CD14-positive monocyte (primary cell): Measurements from ENCODE around the gene FAM219B. TPM values are rescaled to one million over a fixed set of nuclear protein-coding genes. Genes with fewer than 3 reads are reported as not detected.

Experiments used
- DNase-seq, 3 donors: peaks; one replicate each; pipeline ENCODE4 v3.0.0-alpha.2; 2011 to 2022
- H2AFZ ChIP-seq: 2 replicates; pipeline ENCODE4 v1.6.0; 2012; ENCODE audit warnings: mild to moderate bottlenecking, low read depth, low read length, inconsistent platforms; ENCODE audit not compliant: insufficient read depth, poor library complexity, severe bottlenecking
- H3K27ac ChIP-seq, 2 donors: 1 replicate in 1 of 2; 2 replicates in 1 of 2; pipeline ENCODE4 v1.5.1; 2012 to 2013; ENCODE audit warnings: low read length in 2 of 2, control low read depth in 1 of 2, inconsistent platforms in 1 of 2, low read depth in 1 of 2, mild to moderate bottlenecking in 1 of 2
- H3K27me3 ChIP-seq, 2 donors: one replicate each; pipeline versions ENCODE4 v1.6.0 to v1.6.1; 2011 to 2013; ENCODE audit warnings: low read length in 2 of 2; ENCODE audit not compliant: control insufficient read depth in 2 of 2, insufficient read depth in 2 of 2
- H3K36me3 ChIP-seq, 2 donors: replicated peaks in 1 of 2; 1 replicate in 1 of 2; 2 replicates in 1 of 2; pipeline versions ENCODE4 v1.5.1 to v1.6.1; 2012 to 2013; ENCODE audit warnings: low read length in 2 of 2, control low read depth in 1 of 2, inconsistent platforms in 1 of 2, mild to moderate bottlenecking in 1 of 2; ENCODE audit not compliant: insufficient read depth in 2 of 2, control insufficient read depth in 1 of 2
- H3K4me1 ChIP-seq, 2 donors: 1 replicate in 1 of 2; 2 replicates in 1 of 2; pipeline versions ENCODE4 v1.5.1 to v1.6.1; 2012 to 2013; ENCODE audit warnings: low read length in 2 of 2, control low read depth in 1 of 2, inconsistent platforms in 1 of 2, mild to moderate bottlenecking in 1 of 2, moderate library complexity in 1 of 2; ENCODE audit not compliant: insufficient read depth in 2 of 2, control insufficient read depth in 1 of 2
- H3K4me2 ChIP-seq: replicated peaks from 2 replicates; pipeline ENCODE3; 2012; ENCODE audit warnings: low read length, moderate library complexity, mild to moderate bottlenecking; ENCODE audit not compliant: poor library complexity, severe bottlenecking; ENCODE audit errors: extremely low read depth
- H3K4me3 ChIP-seq, 3 experiments: fragments of 200-600 bp in 1 of 3; sonication (generic) in 1 of 3; replicated peaks in 1 of 3; 1 replicate in 2 of 3; 2 replicates in 1 of 3; pipeline ENCODE4 v1.5.1; 2011 to 2013; ENCODE audit warnings: low read length in 3 of 3, mild to moderate bottlenecking in 3 of 3, control low read depth in 2 of 3, low read depth in 2 of 3, inconsistent platforms in 1 of 3, moderate library complexity in 1 of 3
- H3K79me2 ChIP-seq: 2 replicates; pipeline ENCODE4 v1.6.0; 2012; ENCODE audit warnings: mild to moderate bottlenecking, control low read depth, inconsistent platforms, low read length, moderate library complexity; ENCODE audit not compliant: insufficient read depth
- H3K9ac ChIP-seq: 2 replicates; pipeline ENCODE4 v1.6.0; 2017; ENCODE audit warnings: low read length, mild to moderate bottlenecking; ENCODE audit not compliant: insufficient read depth, poor library complexity, severe bottlenecking
- H3K9me3 ChIP-seq, 2 donors: replicated peaks in 1 of 2; 1 replicate in 1 of 2; 2 replicates in 1 of 2; pipeline versions ENCODE4 v1.5.1 to v1.6.1; 2012 to 2013; ENCODE audit warnings: low read length in 2 of 2, control low read depth in 1 of 2; ENCODE audit not compliant: control insufficient read depth in 1 of 2, insufficient read depth in 1 of 2
- H4K20me1 ChIP-seq: 2 replicates; pipeline ENCODE4 v1.6.0; 2012; ENCODE audit warnings: mild to moderate bottlenecking, low read length, control low read depth, moderate library complexity; ENCODE audit not compliant: insufficient read depth
- H3K27ac Mint-ChIP-seq, 7 donors: one replicate each; pipeline ENCODE4 v1.8.0; 2020; ENCODE audit warnings: mild to moderate bottlenecking in 7 of 7, mixed read lengths in 7 of 7, moderate library complexity in 6 of 7, inconsistent platforms in 2 of 7
- H3K27me3 Mint-ChIP-seq, 3 donors: one replicate each; pipeline ENCODE4 v1.8.0; 2021 to 2022; ENCODE audit warnings: low read depth in 3 of 3, mild to moderate bottlenecking in 3 of 3, mixed read lengths in 3 of 3, moderate library complexity in 3 of 3, inconsistent platforms in 1 of 3
- H3K36me3 Mint-ChIP-seq, 2 donors: one replicate each; pipeline ENCODE4 v1.8.0; 2020; ENCODE audit warnings: mixed read lengths in 2 of 2, inconsistent platforms in 1 of 2, mild to moderate bottlenecking in 1 of 2
- H3K4me1 Mint-ChIP-seq: one replicate; pipeline ENCODE4 v1.8.0; 2020; ENCODE audit warnings: mild to moderate bottlenecking, mixed read lengths
- H3K4me3 Mint-ChIP-seq, 2 donors: one replicate each; pipeline ENCODE4 v1.8.0; 2020; ENCODE audit warnings: mild to moderate bottlenecking in 2 of 2, mixed read lengths in 2 of 2, moderate library complexity in 1 of 2
- H3K9me3 Mint-ChIP-seq, 7 donors: one replicate each; pipeline ENCODE4 v1.8.0; 2020 to 2022; ENCODE audit warnings: mixed read lengths in 7 of 7, mild to moderate bottlenecking in 6 of 7, moderate library complexity in 6 of 7, inconsistent platforms in 2 of 7
- CTCF ChIP-seq: fragments of 200-600 bp; IDR thresholded peaks from one replicate; pipeline ENCODE4 v1.8.0; 2022; ENCODE audit warnings: antibody characterized with exemption, mild to moderate bottlenecking
- WGBS: methylation state at CpG from one replicate; pipeline ENCODE4 v1.1.5; 2013; ENCODE audit warnings: missing lambda C conversion rate; ENCODE audit not compliant: insufficient coverage; 5-methylcytosine and 5-hydroxymethylcytosine counted together
- intact Hi-C, 2 donors: fragments of 100-400 bp; cut with micrococcal nuclease; formaldehyde crosslinking; loops; one replicate each; pipeline versions ENCODE4 v1.15.0 to v1.15.1; 2023
- polyA plus RNA-seq, 3 donors: library from polyadenylated mRNA; depleted of rRNA in 1 of 3; unstranded in 2 of 3; stranded (reverse) in 1 of 3; fragments of 300-500 nt in 2 of 3; fragments of >200 nt in 1 of 3; fragmentation: Illumina TruSeq in 2 of 3; gene quantifications; 1 replicate in 2 of 3; 2 replicates in 1 of 3; pipeline ENCODE4 v1.2.3, GENCODE V29; 2012 to 2021

Gene FAM219B
- polyA plus RNA-seq, 3 donors = 11.7 to 53.9 (median 17.1) TPM

GRCh38 chr15:74893627-74894026, 13.0 kb downstream of the FAM219B start:
- H3K27me3 Mint-ChIP-seq = peaks cover 0 to 1% (median 0%) of the 10 kb centered on the region in 3 donors
- no peak for DNase-seq
- H3K36me3 ChIP-seq = peaks cover 25 to 38% of the 10 kb centered on the region in 2 donors
- H3K4me3 Mint-ChIP-seq = no peak overlapping the region
- no peaks in the 10 kb centered on the region for H3K27me3 ChIP-seq
- H3K4me1 Mint-ChIP-seq = peaks cover 28% of the 10 kb centered on the region
- H3K4me1 ChIP-seq = peaks cover 18 to 20% of the 10 kb centered on the region in 2 donors
- peaks cover 6% of the 10 kb centered on the region for H3K79me2 ChIP-seq
- H3K4me2 ChIP-seq = no peak overlapping the region
- no peaks in the 10 kb centered on the region for H4K20me1 ChIP-seq
- intact Hi-C loops = no loop called here
- H2AFZ ChIP-seq = no peak overlapping the region
- 100% methylated on average over 1 of the region's 3 CpGs for WGBS
- no peak for TF ChIP-seq CTCF
- no peaks in the 10 kb centered on the region for H3K9me3 Mint-ChIP-seq
- H3K27ac Mint-ChIP-seq = peak overlapping the region in 1 of 7 donors; percentile 68
- no peak overlapping the region for H3K9ac ChIP-seq
- H3K4me3 ChIP-seq = no peak overlapping the region
- H3K9me3 ChIP-seq = no peaks in the 10 kb centered on the region
- no peak overlapping the region for H3K27ac ChIP-seq
- H3K36me3 Mint-ChIP-seq = peaks cover 22 to 34% of the 10 kb centered on the region in 2 donors

- 100% methylated on average over 1 of the region's 2 CpGs for WGBS
- Histone ChIP-seq H3K4me1 (peaks cover 18 to 23% of the 10 kb centered on the region in 2 donors), H2AFZ (no peak overlapping the region), H3K4me2 (no peak overlapping the region), H3K79me2 (peaks cover 6% of the 10 kb centered on the region), H3K9me3 (no peaks in the 10 kb centered on the region), H3K36me3 (peaks cover 23 to 31% of the 10 kb centered on the region in 2 donors), H3K27me3 (no peaks in the 10 kb centered on the region), H4K20me1 (no peaks in the 10 kb centered on the region), H3K27ac (no peak overlapping the region), H3K4me3 (no peak overlapping the region), H3K9ac (no peak overlapping the region)
- Mint-ChIP-seq H3K27ac (peak overlapping the region in 1 of 7 donors; percentile 74), H3K4me1 (peaks cover 30% of the 10 kb centered on the region), H3K27me3 (peaks cover 0 to 1% (median 0%) of the 10 kb centered on the region in 3 donors), H3K4me3 (no peak overlapping the region), H3K36me3 (peaks cover 19 to 30% of the 10 kb centered on the region in 2 donors), H3K9me3 (no peaks in the 10 kb centered on the region)
- intact Hi-C loops = no loop called here
- no peak for TF ChIP-seq CTCF
- no peak for DNase-seq
Measured at GRCh38 chr15:74892931-74893330, 13.7 kb downstream of the FAM219B start.
